Activated CD4-positive, alpha-beta T cell treated with anti-CD3 and anti-CD28 coated beads for 48 hours (primary cell): ENCODE measurements around the gene ZDHHC6.
A peak's percentile ranks its signal among the peaks of the same experiment; 100 is the strongest.
"Not testable (repeated sequence)": the region's sequence is repeated elsewhere in the genome, so short reads cannot be mapped to it uniquely, and the experiment has no call there.

Experiments used
- DNase-seq: peaks from one replicate; pipeline ENCODE4 v3.0.0-alpha.2; 2020

The ZDHHC6 gene, protein sequence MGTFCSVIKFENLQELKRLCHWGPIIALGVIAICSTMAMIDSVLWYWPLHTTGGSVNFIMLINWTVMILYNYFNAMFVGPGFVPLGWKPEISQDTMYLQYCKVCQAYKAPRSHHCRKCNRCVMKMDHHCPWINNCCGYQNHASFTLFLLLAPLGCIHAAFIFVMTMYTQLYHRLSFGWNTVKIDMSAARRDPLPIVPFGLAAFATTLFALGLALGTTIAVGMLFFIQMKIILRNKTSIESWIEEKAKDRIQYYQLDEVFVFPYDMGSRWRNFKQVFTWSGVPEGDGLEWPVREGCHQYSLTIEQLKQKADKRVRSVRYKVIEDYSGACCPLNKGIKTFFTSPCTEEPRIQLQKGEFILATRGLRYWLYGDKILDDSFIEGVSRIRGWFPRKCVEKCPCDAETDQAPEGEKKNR

DNA sequence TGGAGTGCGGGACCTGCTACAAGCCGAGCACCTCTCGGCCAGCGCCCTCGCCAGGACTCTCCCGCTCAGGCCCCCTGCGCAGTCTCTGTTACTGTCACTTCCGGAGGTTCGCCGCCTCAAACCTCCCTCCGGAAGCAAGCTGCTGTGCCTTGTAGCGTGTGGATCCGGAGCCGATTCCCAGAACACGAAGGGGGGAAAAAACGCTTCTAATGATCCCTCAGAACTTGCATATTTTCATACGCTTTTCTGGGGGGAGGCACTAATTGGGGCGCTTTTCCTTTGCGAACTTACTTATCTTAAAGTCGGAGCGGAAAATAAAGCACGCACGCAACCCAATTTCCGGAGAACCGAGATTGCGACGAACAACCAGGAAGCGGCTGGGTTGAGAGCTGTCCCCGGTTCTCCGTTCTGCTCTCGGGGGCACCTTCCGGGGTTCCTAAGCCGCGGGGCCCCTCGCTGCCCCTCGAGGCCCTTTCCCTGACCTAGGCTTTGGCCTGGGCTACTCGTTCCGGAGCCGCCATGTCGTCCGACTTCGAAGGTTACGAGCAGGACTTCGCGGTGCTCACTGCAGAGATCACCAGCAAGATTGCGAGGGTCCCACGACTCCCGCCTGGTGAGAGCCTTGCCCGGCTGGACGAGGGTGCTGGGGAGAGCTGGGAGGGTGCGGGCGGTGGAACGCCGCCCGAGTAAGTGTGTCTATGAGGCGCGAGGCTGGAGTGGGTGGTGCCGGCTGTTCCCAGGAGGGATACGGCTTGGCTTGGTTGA lies at the start of gene ZDHHC6, which contains the start of gene VTI1A:
Gene ZDHHC6 (minus strand): TSS at position 60 of the 765 bp plus-strand sequence. CDS start 1,478 bp downstream, outside the sequence.
Gene VTI1A (plus strand): TSS at position 361 of the 765 bp plus-strand sequence. CDS start 159 bp downstream, at position 520.
- DNase-seq: peak; percentile 88

DNA sequence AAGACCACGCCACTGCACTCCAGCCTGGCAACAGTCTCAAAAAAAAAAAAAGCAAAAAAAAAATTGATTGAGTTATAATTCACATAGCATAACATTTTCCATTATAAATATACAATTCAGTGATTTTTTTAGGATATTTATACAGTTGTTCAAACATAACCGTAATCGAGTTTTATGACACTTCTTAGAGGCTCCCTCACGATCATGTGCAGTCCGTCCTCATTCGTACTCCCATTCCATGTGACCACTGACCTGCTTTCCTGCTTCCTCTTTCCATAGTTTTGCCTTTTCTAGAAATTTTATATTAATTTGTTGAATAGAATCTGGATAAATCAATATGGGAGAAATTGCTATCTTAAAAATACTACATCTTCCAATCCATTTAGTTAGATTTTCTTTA lies 46.0 kb upstream of the ZDHHC6 start:
- no peak for DNase-seq

DNA sequence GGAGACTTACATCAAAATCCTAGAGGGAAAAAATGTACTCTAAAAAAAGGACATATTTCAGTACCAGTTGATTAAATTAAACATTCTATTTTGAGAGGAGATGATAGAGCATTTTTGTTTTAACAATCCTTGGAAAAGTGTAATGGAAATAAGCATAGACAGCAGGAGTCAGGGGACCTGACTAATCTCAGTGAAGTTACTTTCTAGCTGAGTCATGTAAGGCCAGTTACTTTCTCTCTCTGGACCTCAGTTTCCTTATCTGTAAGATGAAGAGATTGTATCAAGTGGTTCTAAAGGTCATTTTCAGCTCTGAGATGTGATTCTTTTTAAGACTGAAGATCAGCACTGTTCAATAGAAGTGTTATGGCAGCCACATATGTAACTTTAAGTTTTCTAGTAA lies 44.4 kb upstream of the ZDHHC6 start:
- DNase-seq: no peak

DNA sequence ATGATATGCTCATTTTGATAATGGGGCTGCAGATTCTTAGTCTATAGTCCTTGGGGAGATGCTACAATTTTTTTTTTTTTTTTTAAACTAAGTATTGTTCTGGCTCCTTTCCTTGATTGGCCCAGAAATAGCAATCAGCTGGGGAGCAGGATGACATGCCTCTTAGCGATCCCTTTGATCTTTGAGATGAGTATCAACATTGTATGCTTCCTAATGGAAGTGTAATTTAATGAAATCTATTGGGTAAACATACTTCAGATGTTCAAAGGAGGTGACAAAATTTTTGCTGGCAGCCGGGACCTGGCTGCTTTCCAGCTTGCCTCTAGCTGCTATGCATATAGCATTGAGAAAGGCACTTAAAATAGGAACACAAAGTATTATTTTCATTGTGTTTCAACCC lies 43.8 kb upstream of the ZDHHC6 start:
- no peak for DNase-seq

DNA sequence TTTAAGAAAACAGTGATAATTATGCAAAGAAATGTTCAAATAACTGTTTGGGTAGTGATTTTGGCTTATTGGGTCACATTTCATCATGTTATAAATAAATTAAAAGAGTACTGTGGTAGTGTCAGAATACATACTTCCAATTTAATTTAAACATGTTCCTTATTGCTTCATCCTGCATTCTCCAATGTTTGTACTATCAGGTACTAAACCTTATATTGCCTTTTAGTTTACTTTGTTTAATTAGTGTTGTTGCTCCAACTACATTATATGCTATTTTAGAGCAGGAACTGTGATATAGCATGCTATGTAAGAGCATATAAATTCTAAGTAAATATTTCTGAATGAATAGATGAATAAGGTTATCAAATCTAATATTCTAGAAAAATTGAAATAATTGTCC lies 41.2 kb upstream of the ZDHHC6 start:
- DNase-seq: no peak

DNA sequence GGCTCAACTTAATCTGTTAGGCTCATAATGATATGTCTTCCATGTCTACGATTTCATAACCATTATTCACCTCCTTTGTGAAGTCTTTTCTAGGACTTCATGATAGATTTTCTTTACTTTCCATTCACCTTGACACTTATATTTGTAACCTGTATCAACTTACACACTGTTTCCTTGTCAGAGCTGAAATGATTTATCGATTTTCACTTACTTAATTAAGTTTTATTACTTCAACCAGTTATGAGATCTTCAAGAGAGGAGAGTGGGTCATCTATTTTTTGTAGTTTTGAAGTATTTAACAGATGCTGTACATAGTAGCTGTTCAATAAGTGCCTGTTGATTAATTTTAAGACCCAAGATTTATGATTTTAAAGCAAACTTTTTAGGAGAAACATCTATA lies 37.7 kb upstream of the ZDHHC6 start:
- no peak for DNase-seq

DNA sequence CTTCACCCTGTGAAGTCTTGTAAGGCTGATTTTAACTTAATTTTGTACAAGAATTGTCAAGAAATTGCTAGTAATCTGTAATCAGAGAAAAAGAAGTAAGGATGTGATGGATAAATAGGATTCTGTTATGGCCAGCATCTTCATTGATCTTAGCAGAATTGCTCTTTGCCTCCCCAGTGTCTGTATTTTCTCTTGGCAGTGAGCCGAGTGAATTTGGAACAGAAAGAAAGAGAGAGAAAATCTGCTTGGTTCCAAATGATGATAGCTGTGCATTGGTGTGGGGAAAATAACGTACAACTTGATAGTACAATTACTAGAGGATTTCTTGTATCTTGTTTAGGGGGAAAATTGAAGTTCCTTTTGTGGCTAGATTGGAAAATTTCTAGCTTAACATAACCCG lies 34.9 kb upstream of the ZDHHC6 start:
- DNase-seq: no peak

DNA sequence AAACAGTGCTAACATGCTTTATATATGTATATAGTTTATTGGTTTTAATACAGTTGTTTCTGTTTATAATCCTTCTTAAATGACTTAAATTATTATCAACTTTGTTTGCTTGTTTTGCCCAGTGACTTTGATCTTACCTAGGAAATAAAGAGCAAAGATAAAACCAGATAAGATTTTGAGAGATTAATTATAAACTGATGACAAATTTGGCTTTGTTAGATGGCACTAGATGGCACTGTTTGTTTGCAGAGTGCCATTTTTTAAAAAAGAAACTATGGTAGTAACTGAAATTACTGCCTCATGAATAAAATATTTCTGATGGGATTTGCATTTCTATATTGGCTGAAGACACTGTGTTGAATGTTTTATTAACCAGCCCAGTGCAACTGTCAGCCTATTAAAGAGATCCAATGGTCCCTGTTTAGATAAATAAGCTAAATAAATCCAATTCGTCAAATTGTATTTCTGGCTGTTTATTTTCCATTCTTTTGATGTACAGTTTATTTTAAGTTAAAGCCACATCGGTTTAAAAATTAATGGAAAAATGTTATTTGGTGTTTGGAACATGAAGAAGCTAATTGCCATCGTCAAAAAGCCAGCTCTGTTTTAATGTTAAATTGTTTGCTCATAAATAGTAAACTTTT lies 29.0 kb upstream of the ZDHHC6 start:
- no peak for DNase-seq

DNA sequence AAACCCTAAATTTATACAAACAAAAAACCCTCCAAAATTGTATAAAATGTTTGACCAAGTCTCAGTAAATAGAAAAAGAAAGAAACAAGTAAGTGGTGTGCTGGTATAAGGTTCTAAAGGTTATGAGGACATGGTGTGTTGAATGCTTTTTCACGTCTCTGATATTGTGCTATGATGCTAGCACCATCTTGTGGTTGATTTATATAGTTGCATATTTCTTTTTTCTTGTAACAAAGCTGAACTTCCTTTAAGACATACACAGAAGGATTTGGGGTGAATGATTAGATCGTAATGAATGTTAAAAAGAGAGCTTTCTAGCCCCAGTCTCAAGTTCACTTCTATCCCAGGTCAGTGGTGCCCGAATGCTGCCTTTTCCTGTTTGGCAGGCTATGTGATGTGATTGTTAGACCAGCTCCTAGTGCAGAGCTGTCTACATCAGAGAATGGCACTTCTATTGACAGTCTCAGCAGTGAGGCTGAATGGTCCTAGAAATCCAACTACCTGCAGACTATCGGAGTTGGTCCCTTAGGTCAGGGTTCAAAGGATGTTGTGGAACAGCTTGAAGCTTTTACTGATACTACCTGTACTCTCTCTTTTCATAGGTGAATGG lies 25.3 kb upstream of the ZDHHC6 start:
- DNase-seq: no peak

DNA sequence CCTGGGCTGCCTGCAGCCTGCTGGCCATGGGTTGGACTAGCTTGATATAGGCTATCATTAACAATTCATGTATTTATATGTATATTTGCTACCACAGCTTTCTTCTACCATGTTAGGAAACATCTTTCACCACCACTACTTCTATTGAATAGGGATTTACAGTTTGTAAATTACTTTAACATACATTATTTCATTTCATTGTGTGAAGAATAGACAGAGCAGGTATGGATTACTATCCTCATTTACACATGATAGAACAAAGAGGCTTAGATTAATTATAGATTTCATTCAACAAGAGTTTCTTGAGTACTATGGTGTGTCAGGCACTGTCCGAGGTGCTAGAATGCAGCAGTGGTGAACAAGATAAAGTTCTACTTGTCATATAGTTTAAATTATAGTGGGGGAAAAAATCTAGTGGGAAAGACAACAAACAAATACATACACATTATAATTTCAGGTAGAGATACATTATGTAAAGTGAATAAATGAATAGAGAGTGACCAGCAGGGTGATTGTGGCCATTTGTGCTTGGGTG lies 20.9 kb upstream of the ZDHHC6 start:
- no peak for DNase-seq

DNA sequence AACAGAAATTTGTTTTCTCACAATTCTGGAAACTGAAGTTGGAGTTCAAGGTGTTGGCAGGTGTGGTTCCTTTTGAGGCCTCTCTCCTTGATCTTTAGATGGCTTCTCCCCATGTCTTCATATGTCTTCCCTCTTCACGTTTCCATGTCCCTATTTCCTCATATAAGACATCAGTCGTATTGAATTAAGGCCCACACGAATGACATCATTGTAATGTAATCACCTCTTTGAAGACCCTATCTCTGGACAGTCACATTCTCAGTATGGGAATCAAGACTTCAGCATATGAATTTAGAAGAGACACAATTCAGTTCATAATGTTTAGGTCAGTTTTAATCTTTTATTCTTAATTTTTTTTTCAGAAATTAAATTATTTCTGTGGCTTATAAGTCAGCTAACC lies 20.1 kb upstream of the ZDHHC6 start:
- no peak for DNase-seq

DNA sequence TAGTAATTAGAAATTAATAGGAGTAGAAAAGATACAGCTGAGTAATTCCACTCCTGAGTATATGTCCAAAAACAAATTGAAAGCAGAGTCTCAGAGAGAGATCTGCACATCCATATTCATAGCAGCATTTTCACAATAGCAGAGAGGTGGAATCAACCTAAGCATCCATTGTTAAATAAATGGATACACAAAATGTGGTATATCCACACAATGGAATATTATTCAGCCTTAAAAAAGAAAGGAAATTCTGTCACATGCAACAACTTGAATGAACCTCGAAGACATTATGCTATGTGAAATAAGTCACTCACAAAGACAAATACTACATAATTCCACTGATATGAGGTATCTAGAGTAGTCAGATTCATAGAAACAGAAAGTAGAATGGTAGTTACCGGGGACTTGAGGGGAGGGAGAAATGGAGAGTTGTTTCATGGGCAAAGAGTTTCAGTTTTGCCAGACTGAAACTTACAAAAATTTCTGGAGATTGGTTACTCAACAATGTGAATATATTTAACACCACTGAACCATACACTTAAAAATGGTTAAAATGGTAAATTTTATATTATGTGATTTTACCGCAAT lies 18.7 kb upstream of the ZDHHC6 start:
- no peak for DNase-seq

DNA sequence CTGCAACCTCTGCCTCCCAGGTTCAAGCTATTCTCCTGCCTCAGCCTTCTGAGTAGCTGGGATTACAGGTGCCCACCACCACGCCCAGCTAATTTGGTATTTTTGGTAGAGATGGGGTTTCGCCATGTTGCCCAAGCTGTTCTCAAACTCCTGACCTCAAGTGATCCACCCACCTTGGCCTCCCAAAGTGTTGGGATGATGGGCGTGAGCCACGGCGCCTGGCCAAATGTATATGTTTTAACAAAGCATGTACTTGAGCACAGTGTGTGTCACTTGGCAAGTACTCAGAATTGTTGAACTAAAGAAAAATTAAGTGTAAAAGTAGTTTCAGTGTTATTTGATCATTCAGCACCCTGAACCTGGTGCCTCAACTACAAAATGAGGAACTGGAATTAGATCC lies 17.4 kb upstream of the ZDHHC6 start:
- not testable (repeated sequence) for DNase-seq

DNA sequence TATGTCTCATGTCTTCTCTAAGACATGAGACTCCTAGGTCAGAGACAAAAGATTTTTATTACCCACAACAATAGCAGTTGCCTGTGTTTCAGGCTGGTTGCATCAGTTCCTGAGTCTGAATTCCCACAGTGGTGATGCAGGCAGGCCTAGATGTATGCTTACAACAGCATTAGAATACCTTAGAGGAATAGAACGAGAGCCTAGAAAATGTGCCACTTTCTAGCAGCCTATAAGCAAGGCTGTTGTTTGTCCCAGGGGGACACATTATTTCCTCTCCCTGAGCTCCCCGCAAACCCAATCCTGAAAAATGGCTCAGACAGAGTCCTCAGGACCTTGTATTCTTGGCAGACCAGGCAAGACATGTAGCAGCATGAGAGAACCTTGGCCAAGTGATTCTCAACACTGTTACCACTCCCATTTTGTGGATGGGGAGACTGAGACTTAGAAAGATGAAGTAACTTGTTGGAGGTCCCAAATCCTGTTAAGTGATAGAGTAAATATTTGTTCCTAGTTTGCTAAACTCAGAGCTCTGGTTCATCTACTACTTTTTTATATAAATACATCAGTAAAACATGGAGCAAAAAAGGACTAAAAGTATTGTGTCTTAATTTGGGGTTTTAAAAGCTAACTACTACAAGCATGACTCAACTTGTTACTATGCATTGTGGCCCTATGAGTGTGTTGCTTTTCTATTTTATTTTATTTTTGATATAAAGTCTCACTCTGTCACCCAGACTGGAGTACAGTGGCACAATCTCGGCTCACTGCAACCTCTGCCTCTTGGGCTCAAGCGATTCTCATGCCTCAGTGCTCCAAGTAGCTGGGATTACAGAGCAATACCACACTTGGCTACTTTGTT lies 14.5 kb upstream of the ZDHHC6 start:
- peak; percentile 68 for DNase-seq

DNA sequence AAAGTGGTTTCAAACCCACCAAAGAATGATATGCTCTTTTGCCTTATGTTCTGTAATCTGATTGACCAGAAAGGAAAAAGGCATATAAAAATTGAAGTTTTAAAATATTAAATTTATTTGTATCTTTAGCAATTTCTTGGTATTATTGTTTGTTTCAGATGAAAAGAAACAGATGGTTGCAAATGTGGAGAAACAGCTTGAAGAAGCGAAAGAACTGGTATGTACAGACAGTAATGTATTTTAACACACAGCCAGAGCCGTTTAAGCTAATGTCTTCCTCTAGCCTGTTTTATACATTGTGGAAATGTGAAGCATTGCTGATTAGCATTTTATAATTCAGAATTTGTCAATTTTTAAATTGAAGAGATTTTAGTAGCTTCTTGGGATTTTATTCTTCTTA lies 13.7 kb upstream of the ZDHHC6 start:
- DNase-seq: no peak

DNA sequence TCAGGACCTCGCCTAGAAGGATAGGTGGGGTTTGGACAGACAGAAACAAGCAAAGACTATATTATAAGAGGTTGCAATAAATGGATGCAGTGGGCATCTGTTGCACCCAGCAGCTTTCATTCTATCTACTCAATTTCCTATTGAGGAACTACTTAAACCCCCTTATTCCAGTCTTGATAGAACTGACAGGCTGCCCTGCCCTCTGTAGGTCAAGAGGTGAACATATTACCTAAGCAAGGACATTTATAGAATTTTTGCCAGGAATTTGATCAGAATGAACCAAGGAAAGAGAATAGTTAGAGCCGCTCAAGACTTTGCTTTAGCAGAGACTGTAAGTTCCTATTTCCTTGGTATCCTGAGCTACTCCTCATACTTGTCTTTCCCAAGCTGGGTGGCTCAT lies 9.8 kb upstream of the ZDHHC6 start:
- DNase-seq: peak; percentile 15

DNA sequence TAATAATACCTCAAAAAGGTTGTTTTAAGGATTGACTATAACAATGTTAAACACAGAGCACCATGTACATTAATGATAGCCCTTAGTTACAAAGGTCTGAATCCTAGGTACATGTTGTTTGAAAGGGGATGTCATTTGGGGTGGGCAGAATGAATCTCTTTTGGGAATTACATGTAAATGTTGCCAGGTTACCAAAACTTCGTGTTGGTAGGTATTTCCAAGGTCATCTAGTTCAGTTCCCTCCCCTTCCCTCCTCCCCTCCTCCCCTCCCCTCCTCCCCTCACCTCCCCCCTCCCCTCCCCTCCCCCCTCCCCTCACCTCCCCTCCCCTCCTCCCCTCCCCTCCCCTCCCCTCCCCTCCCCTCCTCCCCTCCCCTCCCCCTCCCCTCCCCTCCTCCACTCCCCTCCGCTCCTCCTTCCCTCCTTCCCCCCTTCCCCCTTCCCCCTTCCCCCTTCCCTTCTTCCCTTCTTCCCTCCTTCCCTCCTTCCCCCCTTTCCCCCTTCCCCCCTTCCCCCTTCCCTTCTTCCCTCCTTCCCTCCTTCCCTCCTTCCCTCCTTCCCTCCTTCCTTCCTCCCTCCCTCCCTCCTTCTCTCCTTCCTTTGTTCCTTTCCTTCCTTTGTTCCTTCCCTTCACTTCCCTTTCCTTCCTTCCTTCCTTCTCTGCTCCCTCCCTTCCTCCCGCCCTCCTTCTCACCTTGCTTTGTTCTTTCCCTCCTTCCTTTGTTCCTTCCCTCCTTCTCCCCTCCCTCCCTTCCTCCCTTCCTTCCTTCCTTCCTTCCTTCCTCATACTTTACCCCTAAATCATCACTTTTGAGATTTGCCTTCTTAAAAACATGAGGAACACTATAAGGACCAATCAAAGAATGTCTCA lies 8.4 kb upstream of the ZDHHC6 start:
- DNase-seq: no peak

DNA sequence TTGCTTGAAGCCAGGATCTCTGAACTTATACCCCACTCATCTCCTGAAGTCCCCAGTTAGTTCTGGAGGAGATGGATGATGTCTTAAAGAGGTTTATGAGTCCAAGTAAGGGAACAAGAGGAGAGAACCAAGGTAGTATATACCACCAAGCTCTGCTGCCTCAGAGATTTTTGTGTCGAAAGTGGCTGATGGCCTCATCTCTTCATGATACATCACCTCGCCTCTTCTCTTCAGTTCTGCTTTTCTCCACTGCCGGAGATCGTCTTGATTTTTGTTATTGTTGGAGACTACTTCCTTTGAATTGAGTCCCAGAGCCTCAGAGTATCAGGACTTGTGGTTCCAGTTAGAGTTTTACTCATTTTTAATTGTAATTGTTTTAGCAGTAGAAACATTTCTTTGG lies 2.2 kb upstream of the ZDHHC6 start:
- no peak for DNase-seq

DNA sequence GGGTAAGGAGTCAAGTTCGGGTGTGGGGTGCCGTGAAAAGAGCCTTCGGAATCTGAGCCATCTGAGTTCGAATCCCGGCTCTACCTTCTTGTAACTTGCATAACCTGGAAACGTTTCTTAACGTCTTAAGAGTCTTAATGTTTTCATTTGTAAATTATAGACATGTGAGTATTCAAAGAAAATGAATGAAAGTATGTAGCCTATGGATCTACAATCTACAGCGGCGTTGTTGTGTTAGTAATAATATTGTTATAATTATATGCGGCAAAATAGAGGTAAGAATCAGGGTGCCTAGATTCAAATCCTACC lies 860 bp upstream of the ZDHHC6 start:
- no peak for DNase-seq

DNA sequence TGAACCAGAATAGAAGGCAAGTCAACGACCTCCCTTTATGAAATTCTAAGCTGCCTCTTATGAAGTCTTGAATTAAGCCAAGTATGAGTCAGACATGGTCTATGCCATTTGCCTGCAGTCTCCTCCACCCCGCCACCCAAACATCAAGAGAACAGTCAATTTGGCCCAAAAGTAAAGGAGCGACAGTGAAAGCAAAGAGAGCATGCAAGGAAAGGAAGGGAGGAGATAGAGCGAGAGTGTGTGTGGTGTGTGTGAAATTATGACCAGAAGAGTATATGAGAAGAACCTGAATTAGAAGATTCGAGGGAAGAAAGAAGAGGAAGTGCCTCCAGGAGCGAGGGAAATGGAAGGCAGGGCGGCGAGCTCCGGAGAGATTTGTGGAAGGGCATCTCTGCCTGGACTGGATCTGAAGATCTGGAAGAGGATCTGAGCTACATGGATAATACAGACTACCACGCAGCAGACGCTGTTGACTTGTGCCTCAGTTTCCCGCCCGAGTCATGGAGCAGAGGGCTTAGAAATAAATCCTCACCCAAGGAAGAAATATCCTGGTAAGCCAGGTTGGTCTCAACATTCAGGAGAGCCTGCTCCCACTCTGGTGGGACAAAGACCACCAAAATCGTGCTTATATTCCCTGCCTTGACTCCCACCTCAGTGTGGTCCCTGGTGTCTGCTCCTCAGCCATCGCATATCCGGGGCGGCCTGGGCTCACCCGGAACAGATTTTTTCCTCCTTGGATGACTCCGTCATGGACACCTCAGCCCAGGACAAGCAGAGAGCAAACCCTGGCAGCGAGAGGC lies 459 bp downstream of the ZDHHC6 start:
- peak; percentile 15 for DNase-seq
